Tibial nerve (tissue), 3 donors: Measurements from ENCODE around the gene STYXL2.

Experiments used
- POLR2A ChIP-seq, 2 donors: fragments of 450-650 bp; IDR thresholded peaks; one replicate each; pipeline ENCODE4 v1.6.1; 2017; ENCODE audit warnings: antibody characterized with exemption in 2 of 2, mild to moderate bottlenecking in 2 of 2, moderate library complexity in 2 of 2
- TF ChIP-seq, protein P1 (sequence below), 5 experiments: fragments of 200-600 bp in 3 of 5; fragments of 450-650 bp in 2 of 5; sonication (generic) in 3 of 5; IDR thresholded peaks; one replicate each; pipeline ENCODE4 v1.5.1; 2016 to 2019; ENCODE audit warnings: antibody characterized with exemption in 5 of 5, mild to moderate bottlenecking in 3 of 5, moderate library complexity in 2 of 5

- no peak for TF ChIP-seq POLR2A (IDR thresholded peaks at IDR 0.05)
- TF ChIP-seq, protein P1, sequence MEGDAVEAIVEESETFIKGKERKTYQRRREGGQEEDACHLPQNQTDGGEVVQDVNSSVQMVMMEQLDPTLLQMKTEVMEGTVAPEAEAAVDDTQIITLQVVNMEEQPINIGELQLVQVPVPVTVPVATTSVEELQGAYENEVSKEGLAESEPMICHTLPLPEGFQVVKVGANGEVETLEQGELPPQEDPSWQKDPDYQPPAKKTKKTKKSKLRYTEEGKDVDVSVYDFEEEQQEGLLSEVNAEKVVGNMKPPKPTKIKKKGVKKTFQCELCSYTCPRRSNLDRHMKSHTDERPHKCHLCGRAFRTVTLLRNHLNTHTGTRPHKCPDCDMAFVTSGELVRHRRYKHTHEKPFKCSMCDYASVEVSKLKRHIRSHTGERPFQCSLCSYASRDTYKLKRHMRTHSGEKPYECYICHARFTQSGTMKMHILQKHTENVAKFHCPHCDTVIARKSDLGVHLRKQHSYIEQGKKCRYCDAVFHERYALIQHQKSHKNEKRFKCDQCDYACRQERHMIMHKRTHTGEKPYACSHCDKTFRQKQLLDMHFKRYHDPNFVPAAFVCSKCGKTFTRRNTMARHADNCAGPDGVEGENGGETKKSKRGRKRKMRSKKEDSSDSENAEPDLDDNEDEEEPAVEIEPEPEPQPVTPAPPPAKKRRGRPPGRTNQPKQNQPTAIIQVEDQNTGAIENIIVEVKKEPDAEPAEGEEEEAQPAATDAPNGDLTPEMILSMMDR (IDR thresholded peaks at IDR 0.05), result no peak
These were observed 33.4 kb downstream of the STYXL2 start for GRCh38 chr1:167127236-167127635.
